Ishikawa (cell line): Measurements from ENCODE around the gene TECPR2.

Source experiments
- CEBPB ChIP-seq: IDR thresholded peaks from 2 replicates; pipeline ENCODE4 v1.6.1; 2012
- CREB1 ChIP-seq: IDR thresholded peaks from 2 replicates; pipeline ENCODE4 v1.6.1; 2012; ENCODE audit warnings: low read depth
- EGR1 ChIP-seq: IDR thresholded peaks from 2 replicates; pipeline ENCODE4 v1.6.1; 2012
- EP300 ChIP-seq: IDR thresholded peaks from 2 replicates; pipeline ENCODE4 v1.6.1; 2012; ENCODE audit warnings: borderline replicate concordance
- FOXM1 ChIP-seq: IDR thresholded peaks from 2 replicates; pipeline ENCODE4 v1.6.1; 2012; ENCODE audit warnings: low read depth, borderline replicate concordance
- NFIC ChIP-seq: IDR thresholded peaks from 2 replicates; pipeline ENCODE4 v1.6.1; 2012
- RAD21 ChIP-seq: IDR thresholded peaks from 2 replicates; pipeline ENCODE4 v1.6.1; 2012; ENCODE audit warnings: low read depth
- TAF1 ChIP-seq: IDR thresholded peaks from 2 replicates; pipeline ENCODE4 v1.6.1; 2012; ENCODE audit warnings: low read depth, mild to moderate bottlenecking
- TCF12 ChIP-seq: IDR thresholded peaks from 2 replicates; pipeline ENCODE4 v1.6.1; 2012; ENCODE audit warnings: low read depth
- TEAD4 ChIP-seq: IDR thresholded peaks from 2 replicates; pipeline ENCODE4 v1.6.1; 2012
- YY1 ChIP-seq: IDR thresholded peaks from 2 replicates; pipeline ENCODE4 v1.6.1; 2012; ENCODE audit warnings: low read depth
- ZBTB7A ChIP-seq: IDR thresholded peaks from 2 replicates; pipeline ENCODE4 v1.6.1; 2012; ENCODE audit warnings: low read depth
- TF ChIP-seq, protein P1 (sequence below): IDR thresholded peaks from 2 replicates; pipeline ENCODE4 v1.6.1; 2012
- TF ChIP-seq, protein P2 (sequence below): IDR thresholded peaks from 2 replicates; pipeline ENCODE4 v1.6.1; 2012; ENCODE audit warnings: low read depth, mild to moderate bottlenecking
- TF ChIP-seq, protein P3 (sequence below): IDR thresholded peaks from 2 replicates; pipeline ENCODE4 v1.6.1; 2012

Gene TECPR2

DNA sequence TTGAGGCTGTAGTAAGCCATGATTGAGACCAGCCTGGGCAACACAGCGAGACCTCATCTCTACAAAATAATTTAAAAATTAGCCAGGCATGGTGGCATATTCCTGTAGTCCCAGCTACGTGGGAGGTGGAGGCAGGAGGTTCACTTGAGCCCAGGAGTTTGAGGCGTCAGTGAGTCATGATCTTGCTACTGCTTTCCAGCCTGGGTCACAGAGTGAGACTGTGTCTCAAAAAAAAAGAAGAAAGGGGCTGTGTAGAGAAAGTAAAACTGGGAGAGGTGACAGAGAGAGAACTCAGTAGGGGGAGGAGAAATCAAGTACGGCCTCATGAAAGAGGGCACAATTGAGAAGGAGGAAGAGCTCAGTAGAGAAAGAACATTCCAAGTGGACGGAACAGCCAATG is 12.4 kb downstream of the TECPR2 start:
- no peak for TF ChIP-seq TCF12
- TF ChIP-seq ZBTB7A: no peak
- no peak for TF ChIP-seq YY1
- TF ChIP-seq, protein P1, sequence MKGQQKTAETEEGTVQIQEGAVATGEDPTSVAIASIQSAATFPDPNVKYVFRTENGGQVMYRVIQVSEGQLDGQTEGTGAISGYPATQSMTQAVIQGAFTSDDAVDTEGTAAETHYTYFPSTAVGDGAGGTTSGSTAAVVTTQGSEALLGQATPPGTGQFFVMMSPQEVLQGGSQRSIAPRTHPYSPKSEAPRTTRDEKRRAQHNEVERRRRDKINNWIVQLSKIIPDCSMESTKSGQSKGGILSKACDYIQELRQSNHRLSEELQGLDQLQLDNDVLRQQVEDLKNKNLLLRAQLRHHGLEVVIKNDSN: no peak
- no peak for TF ChIP-seq EGR1
- TF ChIP-seq EP300: no peak
- TF ChIP-seq, protein P2, sequence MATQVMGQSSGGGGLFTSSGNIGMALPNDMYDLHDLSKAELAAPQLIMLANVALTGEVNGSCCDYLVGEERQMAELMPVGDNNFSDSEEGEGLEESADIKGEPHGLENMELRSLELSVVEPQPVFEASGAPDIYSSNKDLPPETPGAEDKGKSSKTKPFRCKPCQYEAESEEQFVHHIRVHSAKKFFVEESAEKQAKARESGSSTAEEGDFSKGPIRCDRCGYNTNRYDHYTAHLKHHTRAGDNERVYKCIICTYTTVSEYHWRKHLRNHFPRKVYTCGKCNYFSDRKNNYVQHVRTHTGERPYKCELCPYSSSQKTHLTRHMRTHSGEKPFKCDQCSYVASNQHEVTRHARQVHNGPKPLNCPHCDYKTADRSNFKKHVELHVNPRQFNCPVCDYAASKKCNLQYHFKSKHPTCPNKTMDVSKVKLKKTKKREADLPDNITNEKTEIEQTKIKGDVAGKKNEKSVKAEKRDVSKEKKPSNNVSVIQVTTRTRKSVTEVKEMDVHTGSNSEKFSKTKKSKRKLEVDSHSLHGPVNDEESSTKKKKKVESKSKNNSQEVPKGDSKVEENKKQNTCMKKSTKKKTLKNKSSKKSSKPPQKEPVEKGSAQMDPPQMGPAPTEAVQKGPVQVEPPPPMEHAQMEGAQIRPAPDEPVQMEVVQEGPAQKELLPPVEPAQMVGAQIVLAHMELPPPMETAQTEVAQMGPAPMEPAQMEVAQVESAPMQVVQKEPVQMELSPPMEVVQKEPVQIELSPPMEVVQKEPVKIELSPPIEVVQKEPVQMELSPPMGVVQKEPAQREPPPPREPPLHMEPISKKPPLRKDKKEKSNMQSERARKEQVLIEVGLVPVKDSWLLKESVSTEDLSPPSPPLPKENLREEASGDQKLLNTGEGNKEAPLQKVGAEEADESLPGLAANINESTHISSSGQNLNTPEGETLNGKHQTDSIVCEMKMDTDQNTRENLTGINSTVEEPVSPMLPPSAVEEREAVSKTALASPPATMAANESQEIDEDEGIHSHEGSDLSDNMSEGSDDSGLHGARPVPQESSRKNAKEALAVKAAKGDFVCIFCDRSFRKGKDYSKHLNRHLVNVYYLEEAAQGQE: no peak
- no peak for TF ChIP-seq FOXM1
- TF ChIP-seq CEBPB: no peak
- TF ChIP-seq, protein P3, sequence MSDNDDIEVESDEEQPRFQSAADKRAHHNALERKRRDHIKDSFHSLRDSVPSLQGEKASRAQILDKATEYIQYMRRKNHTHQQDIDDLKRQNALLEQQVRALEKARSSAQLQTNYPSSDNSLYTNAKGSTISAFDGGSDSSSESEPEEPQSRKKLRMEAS: no peak
- TF ChIP-seq TEAD4: no peak
- no peak for TF ChIP-seq TAF1
- TF ChIP-seq CREB1: no peak
- TF ChIP-seq NFIC: no peak
- TF ChIP-seq RAD21: no peak

DNA sequence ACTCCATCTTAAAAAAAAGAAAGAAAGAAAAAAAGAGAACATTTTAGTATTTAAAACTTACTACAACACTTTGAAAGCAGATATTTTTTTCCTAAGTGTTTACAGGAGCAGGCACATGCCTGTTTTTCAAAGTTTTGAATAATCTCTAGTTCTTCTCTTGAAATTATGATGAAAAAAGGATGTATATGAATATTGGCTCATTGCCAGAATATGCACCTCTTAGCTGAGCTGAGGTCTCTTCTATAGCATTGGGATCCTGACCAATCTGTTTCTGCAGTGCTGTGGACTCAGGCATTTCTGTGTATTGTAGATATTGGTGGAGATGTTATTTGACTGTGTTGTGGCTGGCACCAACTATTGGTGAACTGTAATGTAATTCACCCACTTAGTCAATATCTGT is 15.0 kb downstream of the TECPR2 start:
- TF ChIP-seq TAF1: no peak
- TF ChIP-seq NFIC: peak; percentile 43; the same call in 1 of the 2 replicates

DNA sequence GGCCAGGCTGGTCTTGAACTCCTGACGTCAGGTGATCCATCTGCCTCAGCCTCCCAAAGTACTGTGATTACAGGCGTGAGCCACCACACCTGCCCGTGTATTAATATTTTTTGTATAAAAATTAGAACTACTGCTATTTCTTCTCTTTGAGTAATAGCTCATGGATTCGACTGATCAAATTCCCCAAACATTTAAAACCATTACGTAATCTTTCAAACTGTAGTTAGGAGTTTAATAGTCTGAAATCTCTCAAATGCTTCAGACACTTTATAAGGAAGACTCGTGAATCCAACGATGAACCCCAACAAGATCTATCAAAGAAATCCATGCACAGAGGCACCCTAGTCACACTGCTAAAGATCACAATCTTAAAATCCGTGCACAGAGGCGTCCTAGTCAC is 16.1 kb downstream of the TECPR2 start:
- TF ChIP-seq EGR1 (no peak), EP300 (no peak)
- TF ChIP-seq, protein P3: no peak
- TF ChIP-seq, protein P1: no peak

DNA sequence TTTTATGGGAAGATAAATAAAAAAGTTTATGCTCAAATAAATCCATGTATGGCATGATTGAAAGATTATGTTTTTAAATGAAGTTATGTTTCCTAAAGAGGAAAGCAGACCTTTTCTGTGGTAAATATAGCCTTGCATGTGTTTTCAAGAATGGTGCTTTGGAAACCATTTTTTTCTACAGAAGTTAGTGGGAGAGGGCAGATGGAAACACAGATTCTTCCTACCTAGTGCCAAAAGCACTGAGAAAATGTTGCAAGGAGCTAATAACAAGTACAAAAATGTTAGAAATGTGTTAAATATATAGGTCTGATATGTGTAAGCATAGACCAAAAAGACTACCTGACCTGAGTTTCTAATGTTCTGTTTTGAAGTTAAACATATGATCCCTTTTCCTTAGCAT is 24.3 kb downstream of the TECPR2 start:
- TF ChIP-seq EP300 (no peak), RAD21 (no peak), TEAD4 (no peak), NFIC (no peak), TAF1 (no peak)

DNA sequence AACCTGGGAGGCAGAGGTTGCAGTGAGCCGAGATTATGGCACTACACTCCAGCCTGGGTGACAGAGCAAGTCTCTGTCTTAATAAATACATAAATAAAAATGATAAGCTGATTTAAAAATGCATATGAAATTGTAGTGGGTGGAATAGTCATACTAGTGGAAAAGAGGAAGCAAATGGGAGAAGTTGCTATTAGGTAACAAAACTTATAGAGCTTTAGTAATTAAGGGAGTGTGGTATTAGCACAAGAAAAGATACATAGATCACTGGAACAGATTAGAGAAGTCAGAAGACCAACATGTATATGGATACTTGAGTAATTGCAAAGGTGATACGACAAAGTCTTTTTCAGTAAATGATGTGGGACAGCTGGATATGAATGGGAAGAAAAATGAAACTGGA is 26.5 kb downstream of the TECPR2 start:
- TF ChIP-seq TAF1 (no peak), TEAD4 (no peak), FOXM1 (no peak), RAD21 (no peak), TCF12 (no peak), CREB1 (no peak), YY1 (no peak), EGR1 (no peak), NFIC (no peak), EP300 (no peak)
- TF ChIP-seq, protein P1: no peak
- TF ChIP-seq, protein P2: no peak

DNA sequence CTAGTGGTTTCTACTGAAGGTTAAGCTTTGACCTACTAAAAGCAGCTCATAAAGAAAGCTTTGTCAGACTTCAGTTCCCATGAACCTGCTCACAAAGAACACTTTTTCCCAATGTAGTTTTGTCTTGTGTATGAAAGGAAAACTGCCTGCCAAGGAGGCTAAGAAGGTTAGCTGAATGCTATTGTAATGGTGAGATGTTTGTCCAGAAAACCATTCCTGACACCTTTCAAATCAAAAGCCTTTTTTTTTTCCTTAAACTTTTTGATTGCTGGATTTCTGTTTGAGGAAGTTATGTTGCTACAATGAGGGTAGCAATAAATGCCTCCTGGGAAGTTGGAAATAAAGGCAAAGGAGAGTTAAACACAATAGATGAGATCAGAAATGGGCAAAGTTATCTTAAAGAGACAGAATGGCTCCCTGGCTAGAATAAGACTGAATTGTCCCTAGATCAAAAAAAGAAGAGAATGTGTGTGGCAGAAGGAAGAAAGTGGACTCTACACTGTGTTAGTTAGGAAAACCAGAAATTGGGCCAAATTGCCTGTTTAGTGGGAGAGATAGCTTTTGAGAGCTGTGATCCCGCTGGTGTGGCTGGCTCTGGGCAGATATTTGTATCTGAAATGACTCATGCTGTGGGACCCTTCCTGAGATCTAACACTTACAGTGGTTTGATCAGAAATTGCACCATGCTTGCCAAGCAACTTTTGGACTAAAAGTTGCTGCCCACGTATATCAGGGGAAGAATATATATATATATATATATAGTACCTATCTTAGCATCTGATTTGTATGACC is 27.5 kb downstream of the TECPR2 start:
- TF ChIP-seq FOXM1 (no peak), TEAD4 (no peak), EP300 (no peak), EGR1 (no peak), CEBPB (no peak), TCF12 (no peak)
- TF ChIP-seq, protein P1: no peak
